Measurements from ENCODE around the gene HNRNPDL. TPM values are rescaled to one million over a fixed set of nuclear protein-coding genes. Genes with fewer than 3 reads are reported as not detected.
"Not testable (repeated sequence)": the region's sequence is repeated elsewhere in the genome, so short reads cannot be mapped to it uniquely, and the experiment has no call there.

HNRNPDL gene
- total RNA-seq, 1 experiment from 2014 or later: 346 TPM

GRCh38 chr4:82473621-82474164 is 43.4 kb upstream of the HNRNPDL start (continued):
- TF ChIP-seq E2F1 (CRISPR knock-in tag; IDR thresholded peaks at IDR 0.05): no peak
- no peak for TF ChIP-seq RELA (CRISPR knock-in tag; IDR thresholded peaks at IDR 0.05; ENCODE audit: borderline replicate concordance)

- H3K4me3 Mint-ChIP-seq; POLR2A ChIA-PET; H3K27ac Mint-ChIP-seq; H3K9me3 Mint-ChIP-seq; ATAC-seq; DNase-seq (ENCODE audit: low spot score); H3K36me3 Mint-ChIP-seq; H3K27me3 Mint-ChIP-seq (ENCODE audit: low read depth): not testable (repeated sequence)
- peaks cover 14% of the 10 kb centered on the region for H3K4me1 Mint-ChIP-seq
- CTCF ChIA-PET: interaction anchor here (0.7 to 1.5 kb wide), 6 partner anchors 10 to 270 kb away, joined by 3 to 8 read pairs (median 4); no protein-coding TSS in a partner anchor
Observed at GRCh38 chr4:82473080-82473479, 42.8 kb upstream of the HNRNPDL start.

- ATAC-seq (peak; percentile 68), DNase-seq (ENCODE audit: low spot score) (no peak)
- Mint-ChIP-seq H3K4me3 (no peak overlapping the region), H3K36me3 (peaks cover 11% of the 10 kb centered on the region), H3K9me3 (peaks cover 10% of the 10 kb centered on the region), H3K27me3 (ENCODE audit: low read depth) (no peaks in the 10 kb centered on the region), H3K27ac (no peak overlapping the region), H3K4me1 (peaks cover 2% of the 10 kb centered on the region)
- TF ChIP-seq ZNF281 (CRISPR knock-in tag; IDR thresholded peaks at IDR 0.05) (no peak), GRHL2 (CRISPR knock-in tag; IDR thresholded peaks at IDR 0.05; ENCODE audit: insufficient replicate concordance, severe bottlenecking) (no peak), ZNF396 (CRISPR knock-in tag; IDR thresholded peaks at IDR 0.05; ENCODE audit: borderline replicate concordance) (no peak), ESRRA (CRISPR knock-in tag; IDR thresholded peaks at IDR 0.05; ENCODE audit: borderline replicate concordance) (no peak), ZNF138 (CRISPR knock-in tag; conservative IDR thresholded peaks at IDR 0.05) (no peak), ZBTB21 (CRISPR knock-in tag; IDR thresholded peaks at IDR 0.05; ENCODE audit: borderline replicate concordance) (no peak), GABPB1 (CRISPR knock-in tag; IDR thresholded peaks at IDR 0.05) (no peak), ZSCAN18 (CRISPR knock-in tag; IDR thresholded peaks at IDR 0.05) (no peak), KAT7 (CRISPR knock-in tag; IDR thresholded peaks at IDR 0.05; ENCODE audit: borderline replicate concordance) (no peak), NR3C1 (CRISPR knock-in tag; conservative IDR thresholded peaks at IDR 0.05; ENCODE audit: low read depth) (no peak), FOXJ3 (CRISPR knock-in tag; IDR thresholded peaks at IDR 0.05; ENCODE audit: borderline replicate concordance) (no peak), E2F4 (CRISPR knock-in tag; IDR thresholded peaks at IDR 0.05; ENCODE audit: borderline replicate concordance, low read depth) (no peak), NR2C2 (CRISPR knock-in tag; IDR thresholded peaks at IDR 0.05) (no peak), ERG (CRISPR knock-in tag; IDR thresholded peaks at IDR 0.05) (no peak), ZNF423 (CRISPR knock-in tag; IDR thresholded peaks at IDR 0.05) (no peak), CREM (CRISPR knock-in tag; IDR thresholded peaks at IDR 0.05) (no peak), ZNF121 (CRISPR knock-in tag; IDR thresholded peaks at IDR 0.05) (no peak), OVOL2 (CRISPR knock-in tag; IDR thresholded peaks at IDR 0.05; ENCODE audit: borderline replicate concordance) (no peak), TP53 (CRISPR knock-in tag; IDR thresholded peaks at IDR 0.05) (no peak)
- ChIA-PET POLR2A (interaction anchor here (0.7 kb wide), 1 partner anchor 19 kb away, joined by 3 read pairs; no protein-coding TSS in a partner anchor), CTCF (interaction anchor here (0.6 to 2.0 kb wide), 3 partner anchors 85 to 377 kb away, joined by 3 to 12 read pairs (median 4); no protein-coding TSS in a partner anchor)
Observed at GRCh38 chr4:82469791-82470345, 39.6 kb upstream of the HNRNPDL start.

Data from WTC11 (cell line).